Fibroblast of mammary gland (primary cell): ENCODE data around the gene TRMT2A.

Source experiments
- DNase-seq: peaks from one replicate; pipeline ENCODE4 v3.0.0-alpha.2; 2010; ENCODE audit warnings: low read depth
- H3K4me3 ChIP-seq: 2 replicates; pipeline ENCODE4 v1.5.1; 2011; ENCODE audit warnings: low read depth, mild to moderate bottlenecking, low read length, moderate library complexity; ENCODE audit not compliant: control insufficient read depth
- CTCF ChIP-seq: conservative IDR thresholded peaks from 2 replicates; pipeline ENCODE4 v1.5.1; 2011; ENCODE audit warnings: low read depth, low read length, inconsistent platforms; ENCODE audit not compliant: control insufficient read depth, insufficient read depth

TRMT2A gene

GRCh38 chr22:20088263-20088648 lies 28.8 kb downstream of the TRMT2A start:
- no peak for DNase-seq
- H3K4me3 ChIP-seq: no peak overlapping the region
- TF ChIP-seq CTCF: no peak

- H3K4me3 ChIP-seq: no peak overlapping the region
- no peak for DNase-seq
- TF ChIP-seq CTCF: no peak
Observed at GRCh38 chr22:20087319-20088262, 29.4 kb downstream of the TRMT2A start.

- H3K4me3 ChIP-seq: no peak overlapping the region
- TF ChIP-seq CTCF: no peak
- no peak for DNase-seq
Observed at GRCh38 chr22:20086763-20087162, 30.3 kb downstream of the TRMT2A start.

GRCh38 chr22:20086101-20086599 lies 30.9 kb downstream of the TRMT2A start:
- no peak overlapping the region for H3K4me3 ChIP-seq
- no peak for DNase-seq
- no peak for TF ChIP-seq CTCF

GRCh38 chr22:20085651-20086050 lies 31.4 kb downstream of the TRMT2A start:
- no peak for DNase-seq
- no peak overlapping the region for H3K4me3 ChIP-seq
- TF ChIP-seq CTCF: no peak

GRCh38 chr22:20084547-20085413 lies 32.2 kb downstream of the TRMT2A start:
- TF ChIP-seq CTCF: peak; percentile 34
- H3K4me3 ChIP-seq: no peak overlapping the region
- peak; percentile 12 for DNase-seq
